K562 (cell line): ENCODE results near the gene SELENOI. TPM values are rescaled to one million over a fixed set of nuclear protein-coding genes. Genes with fewer than 3 reads are reported as not detected.

ENCODE experiments used
- ATAC-seq: fragments of 200-7000 bp; cut with Tn5 transposase; 3 replicates; pipeline ENCODE4 v1.9.1; 2020; ENCODE audit warnings: moderate library complexity
- Bru-seq: library from RNA; stranded (reverse); fragments of 400-500 nt; gene quantifications from one replicate; lab custom pipeline; 2021; lab: Mats Ljungman, UMichigan
- BruChase-seq, 2 experiments: library from RNA; stranded (reverse); fragments of 400-500 nt; gene quantifications; one replicate each; lab custom pipeline; 2021; lab: Mats Ljungman, UMichigan
- BruUV-seq: library from RNA; stranded (reverse); fragments of 400-500 nt; replicated peaks from 2 replicates; lab custom pipeline; 2021; lab: Mats Ljungman, UMichigan
- CTCF ChIA-PET: fragments of 300-600 bp; formaldehyde crosslinking; extraction: SDS; loops from one replicate; lab custom pipeline; 2021; ENCODE audit warnings: low intra/inter-chr PET ratio; lab: Yijun Ruan, JAX
- POLR2A ChIA-PET: fragments of 300-600, 350-650 bp; sonication (Branson Sonifier 250); formaldehyde crosslinking; extraction: SDS; loops from one replicate; lab custom pipeline; 2021; ENCODE audit warnings: antibody characterized with exemption, inconsistent platforms; lab: Yijun Ruan, JAX
- DNase-seq, 4 experiments: peaks; one replicate each; pipeline versions ENCODE4 v3.0.0 to v3.0.0-alpha.2; 2011 to 2018; ENCODE audit warnings: low spot score in 3 of 4, mixed read lengths in 3 of 4; ENCODE audit errors: extremely low read depth in 1 of 4
- FAIRE-seq: peaks from 2 replicates; lab custom pipeline; 2011; peaks lifted over from hg19 to GRCh38; lab: Jason Lieb, UNC
- H2AFZ ChIP-seq: 2 replicates; pipeline ENCODE4 v1.6.0; 2011; ENCODE audit warnings: low read depth, low read length, control low read depth, inconsistent platforms
- H3K27ac ChIP-seq: fragments of 200-600 bp; 3 replicates; pipeline ENCODE4 v1.8.0; 2011; ENCODE audit warnings: low read depth, mild to moderate bottlenecking, control low read depth, inconsistent platforms, low read length, moderate library complexity, mixed read lengths; ENCODE audit errors: extremely low read depth
- H3K27me3 ChIP-seq, 2 experiments: fragments of 300-600 bp in 1 of 2; 2 replicates in 1 of 2; 3 replicates in 1 of 2; pipeline versions ENCODE4 v1.6.0 to v1.8.0; 2011; ENCODE audit warnings: inconsistent platforms in 2 of 2, low read length in 2 of 2, mild to moderate bottlenecking in 1 of 2, mixed read lengths in 1 of 2, moderate library complexity in 1 of 2; ENCODE audit not compliant: control insufficient read depth in 2 of 2, insufficient read depth in 2 of 2
- H3K36me3 ChIP-seq: fragments of 300-600 bp; 3 replicates; pipeline ENCODE4 v1.8.0; 2011; ENCODE audit warnings: mild to moderate bottlenecking, low read length, inconsistent platforms; ENCODE audit not compliant: control insufficient read depth, insufficient read depth
- H3K4me1 ChIP-seq, 2 experiments: fragments of 200-600 bp in 1 of 2; replicated peaks in 1 of 2; 2 replicates in 1 of 2; 3 replicates in 1 of 2; pipeline versions ENCODE4 v1.5.1 to v1.8.0; 2011; ENCODE audit warnings: inconsistent platforms in 2 of 2, low read length in 2 of 2, mild to moderate bottlenecking in 1 of 2, mixed read lengths in 1 of 2, moderate library complexity in 1 of 2; ENCODE audit not compliant: control insufficient read depth in 2 of 2, insufficient read depth in 2 of 2
- H3K4me2 ChIP-seq: 2 replicates; pipeline ENCODE4 v1.6.1; 2011; ENCODE audit warnings: low read length, control low read depth, inconsistent platforms, mixed read lengths; ENCODE audit not compliant: insufficient read depth
- H3K4me3 ChIP-seq: fragments of 200-600 bp; sonication (generic), shearing (Covaris generic); 2 replicates; pipeline ENCODE4 v1.5.1; 2016; ENCODE audit warnings: control low read depth, inconsistent platforms
- H3K79me2 ChIP-seq: fragments of 200-600 bp; 3 replicates; pipeline ENCODE4 v1.8.0; 2011; ENCODE audit warnings: low read length, inconsistent platforms; ENCODE audit not compliant: control insufficient read depth, insufficient read depth
- H3K9ac ChIP-seq, 2 experiments: 2 replicates each; pipeline versions ENCODE4 v1.6.0 to v1.6.1; 2011; ENCODE audit warnings: low read depth in 2 of 2, low read length in 2 of 2, control low read depth in 1 of 2, inconsistent platforms in 1 of 2, mild to moderate bottlenecking in 1 of 2, mixed read lengths in 1 of 2; ENCODE audit not compliant: insufficient read depth in 1 of 2
- H3K9me1 ChIP-seq: one replicate; pipeline ENCODE4 v1.6.0; 2011; ENCODE audit warnings: inconsistent platforms, mild to moderate bottlenecking, low read length, moderate library complexity; ENCODE audit not compliant: control insufficient read depth, insufficient read depth
- H3K9me3 ChIP-seq: replicated peaks from 2 replicates; pipeline ENCODE4 v1.5.1; 2011; ENCODE audit warnings: low read depth, low read length, inconsistent platforms; ENCODE audit not compliant: control insufficient read depth, insufficient read depth
- H4K20me1 ChIP-seq: replicated peaks from 2 replicates; pipeline ENCODE4 v1.6.1; 2011; ENCODE audit warnings: low read length, inconsistent platforms, mixed read lengths; ENCODE audit not compliant: control insufficient read depth, insufficient read depth
- SETDB1 ChIP-seq: IDR thresholded peaks from one replicate; pipeline ENCODE4 v1.6.1; 2012; ENCODE audit warnings: low read length, control low read depth, inconsistent platforms
- ZNF830 ChIP-seq: fragments of 250-450 bp; sonication (Bioruptor Pico); IDR thresholded peaks from 2 replicates; pipeline ENCODE4 v1.5.0; 2021; ENCODE audit warnings: mild to moderate bottlenecking
- WGBS: fragments of 100-300 bp; shearing (Covaris generic); methylation state at CpG from one replicate; pipeline ENCODE4 v1.1.6; 2016; ENCODE audit warnings: low coverage, mixed read lengths; ENCODE audit not compliant: insufficient coverage; ENCODE audit errors: missing lambda C conversion rate; 5-methylcytosine and 5-hydroxymethylcytosine counted together
- in situ Hi-C: fragments of 300-500 bp; cut with MboI; formaldehyde crosslinking; loops from 4 replicates; pipeline ENCODE4 v1.15.0; 2018; ENCODE audit warnings: inconsistent platforms, mixed read lengths
- intact Hi-C: fragments of 100-400 bp; cut with micrococcal nuclease; formaldehyde crosslinking; loops from 2 replicates; pipeline ENCODE4 v1.14.2; 2022
- long read RNA-seq, 3 experiments: library from polyadenylated mRNA in 2 of 3; library from RNA in 1 of 3; unstranded in 2 of 3; stranded (forward) in 1 of 3; transcript quantifications; one replicate each; pipeline ENCODE4 v2.0.0, GENCODE V29; 2019 to 2022
- polyA minus RNA-seq, 3 experiments: library from RNA; depleted of rRNA, polyadenylated mRNA; stranded (reverse); fragments of >200 nt; gene quantifications; 2 replicates each; pipeline ENCODE4 v1.2.3, GENCODE V29; 2011
- polyA plus RNA-seq, 8 experiments: library from polyadenylated mRNA; depleted of rRNA in 4 of 8; stranded (reverse) in 5 of 8; unstranded in 3 of 8; fragments of >200 nt; fragmentation: Nextera tagmentation in 2 of 8; fragmentation: Illumina TruSeq in 1 of 8; extraction: Ambion mirVana in 2 of 8; extraction: Trizol in 1 of 8; gene quantifications; 2 replicates each; pipeline versions ENCODE4 v1.2.1 to v1.2.3, GENCODE V29; 2011 to 2014; ENCODE audit warnings: inconsistent platforms in 1 of 8, missing spikeins in 1 of 8
- total RNA-seq, 7 experiments: library from RNA; depleted of rRNA in 6 of 7; stranded (reverse); fragments of >200 nt in 6 of 7; fragmentation: Illumina TruSeq in 2 of 7; extraction: Trizol in 2 of 7; gene quantifications; 2 replicates each; pipeline versions ENCODE4 v1.2.1 to v1.2.3, GENCODE V29; 2011 to 2021; ENCODE audit warnings: low replicate concordance in 1 of 7
- TF ChIP-seq, protein P1 (sequence below), 2 experiments: fragments of 450-650 bp; IDR thresholded peaks; 2 replicates each; pipeline ENCODE4 v1.6.1; 2016; ENCODE audit warnings: mild to moderate bottlenecking in 2 of 2, borderline replicate concordance in 1 of 2, low read depth in 1 of 2, moderate library complexity in 1 of 2

SELENOI gene, protein sequence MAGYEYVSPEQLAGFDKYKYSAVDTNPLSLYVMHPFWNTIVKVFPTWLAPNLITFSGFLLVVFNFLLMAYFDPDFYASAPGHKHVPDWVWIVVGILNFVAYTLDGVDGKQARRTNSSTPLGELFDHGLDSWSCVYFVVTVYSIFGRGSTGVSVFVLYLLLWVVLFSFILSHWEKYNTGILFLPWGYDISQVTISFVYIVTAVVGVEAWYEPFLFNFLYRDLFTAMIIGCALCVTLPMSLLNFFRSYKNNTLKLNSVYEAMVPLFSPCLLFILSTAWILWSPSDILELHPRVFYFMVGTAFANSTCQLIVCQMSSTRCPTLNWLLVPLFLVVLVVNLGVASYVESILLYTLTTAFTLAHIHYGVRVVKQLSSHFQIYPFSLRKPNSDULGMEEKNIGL
- 152 and 196 TPM in 2 replicates for total RNA-seq (2011; cell fraction: chromatin; rRNA removed; ENCODE audit: low replicate concordance)
- total RNA-seq (2011; cell fraction: nucleolus; rRNA removed), result 115 and 130 TPM in 2 replicates
- 153 and 187 TPM in 2 replicates for total RNA-seq (2011; cell fraction: nucleoplasm; rRNA removed)
- total RNA-seq (2014; rRNA removed), result 19.9 and 21.1 TPM in 2 replicates
- 39.6 and 44.7 TPM in 2 replicates for total RNA-seq (2014; rRNA removed; fragmentation: Illumina TruSeq; extraction: Trizol)
- 24.2 and 26.3 TPM in 2 replicates for total RNA-seq (2015; rRNA removed; fragmentation: Illumina TruSeq; extraction: Trizol)
- 45.9 and 46.9 TPM in 2 replicates for total RNA-seq (2021)
- polyA plus RNA-seq (2011; rRNA removed), result 21.3 and 31.8 TPM in 2 replicates
- 17.0 and 17.3 TPM in 2 replicates for polyA plus RNA-seq (2011; cell fraction: cytosol; rRNA removed)
- 23.0 and 23.7 TPM in 2 replicates for polyA plus RNA-seq (2011; cell fraction: nucleus; rRNA removed)
- polyA plus RNA-seq (2012), result 8.4 and 19.4 TPM in 2 replicates
- polyA plus RNA-seq (2014; fragmentation: Illumina TruSeq; extraction: Trizol), result 21.4 and 24.4 TPM in 2 replicates
- 10 to 100 TPM in 1 of 2 experiments, 1 to 10 TPM in 1; 9.6 to 10.6 TPM for polyA plus RNA-seq (2014; fragmentation: Nextera tagmentation; extraction: Ambion mirVana)
- 15.2 and 19.4 TPM in 2 replicates for polyA plus RNA-seq (2014; rRNA removed)
- polyA minus RNA-seq (2011; rRNA and poly(A)+ RNA removed), result 122 and 160 TPM in 2 replicates
- polyA minus RNA-seq (2011; cell fraction: cytosol; rRNA and poly(A)+ RNA removed), result 19.4 and 27.8 TPM in 2 replicates
- polyA minus RNA-seq (2011; cell fraction: nucleus; rRNA and poly(A)+ RNA removed), result 58.4 and 70.4 TPM in 2 replicates
- Bru-seq, nascent RNA, result percentile 92 among the genes with signal in this experiment
- BruChase-seq, experiment 1, labeled RNA remaining after a 2-hour chase, result percentile 95 among the genes with signal in this experiment
- BruChase-seq, experiment 2, labeled RNA remaining after a 6-hour chase, result percentile 97 among the genes with signal in this experiment
- long read RNA-seq, experiment 1, full-length matches to known transcripts, result 18 of 51 reads
- long read RNA-seq, experiment 1, partial matches to known transcripts, result 2 of 51 reads
- long read RNA-seq, experiment 1, other reads (novel, unspliced or antisense), result 31 of 51 reads
- long read RNA-seq, experiment 2, partial matches to known transcripts, result 0 of 30 reads
- long read RNA-seq, experiment 2, other reads (novel, unspliced or antisense), result 30 of 30 reads
- long read RNA-seq, experiment 3, full-length matches to known transcripts, result 2 of 8 reads
- long read RNA-seq, experiment 3, partial matches to known transcripts, result 0 of 8 reads
- long read RNA-seq, experiment 3, other reads (novel, unspliced or antisense), result 6 of 8 reads

DNA sequence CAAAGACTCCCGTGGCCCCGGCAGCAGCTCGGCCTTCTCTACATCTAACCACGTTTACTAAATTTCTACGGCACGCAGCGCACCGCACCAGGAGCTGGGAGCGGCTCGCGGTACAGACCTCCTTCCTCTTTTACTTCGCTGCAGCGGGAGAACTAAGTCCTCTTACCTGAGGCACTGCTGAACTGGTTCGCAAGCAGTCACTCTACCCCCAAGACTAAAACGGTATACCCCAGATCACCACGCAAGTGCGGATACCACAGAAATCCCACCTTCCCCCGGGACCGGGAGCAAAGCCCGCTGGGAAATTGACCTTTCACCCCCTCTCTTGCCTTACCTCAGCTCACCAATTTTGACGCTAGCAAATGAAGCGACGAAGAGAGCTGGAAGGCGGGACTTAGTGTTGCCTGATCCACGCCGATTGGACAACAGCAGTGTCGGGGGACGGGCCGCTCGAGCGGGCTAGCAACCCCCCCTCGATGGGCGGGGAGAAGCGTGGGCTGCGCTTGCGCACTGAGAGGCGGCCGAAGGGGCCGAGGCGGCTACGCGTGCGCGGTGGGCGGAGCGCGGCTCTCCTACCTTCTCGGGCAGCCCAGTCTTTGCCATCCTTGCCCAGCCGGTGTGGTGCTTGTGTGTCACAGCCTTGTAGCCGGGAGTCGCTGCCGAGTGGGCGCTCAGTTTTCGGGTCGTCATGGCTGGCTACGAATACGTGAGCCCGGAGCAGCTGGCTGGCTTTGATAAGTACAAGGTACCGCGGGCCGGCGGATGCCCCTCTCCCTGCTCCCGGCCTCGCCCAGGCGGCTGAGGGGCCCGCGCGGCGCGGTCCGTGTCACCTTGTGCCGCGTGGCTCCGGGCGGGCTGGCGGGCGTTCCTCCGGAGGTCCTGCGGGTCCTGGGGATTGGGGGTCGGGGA, at the start of gene SELENOI:
Gene SELENOI, plus strand, starts transcription at position 599 of the 909 bp plus-strand sequence. Its CDS starts 90 bp downstream, at position 689.
- ATAC-seq (peak; percentile 89), FAIRE-seq (peak; percentile 98), DNase-seq (peak; percentile 98 to 99 (median 99))
- peak within 1 kb of the TSS; percentile 98 for H3K4me2 ChIP-seq
- peak within 1 kb of the TSS; percentile 97 for H3K27ac ChIP-seq
- H3K79me2 ChIP-seq, result peaks cover 73% of the 10 kb centered on the region
- H3K36me3 ChIP-seq, result peaks cover 2% of the 10 kb centered on the region; the same call in 1 of the 3 replicates
- CTCF ChIA-PET, result no interaction called here
- no peaks in the 10 kb centered on the region for H3K9me1 ChIP-seq
- H3K4me1 ChIP-seq, result peaks cover 18 to 19% of the 10 kb centered on the region in 2 experiments
- peak within 1 kb of the TSS; percentile 81 for H2AFZ ChIP-seq
- H3K4me3 ChIP-seq, result peak within 1 kb of the TSS; percentile 86
- no peaks in the 10 kb centered on the region for H3K27me3 ChIP-seq
- no TSS peak for BruUV-seq
- H4K20me1 ChIP-seq, result no peaks in the 10 kb centered on the region
- intact Hi-C loops (loop anchor here (1.0 to 5.0 kb wide), 3 partner anchors 10 to 103 kb away; partner anchors contain the start of genes HADHA and HADHB), in situ Hi-C loops (no loop called here)
- no peaks in the 10 kb centered on the region for H3K9me3 ChIP-seq
- H3K9ac ChIP-seq, result peak within 1 kb of the TSS; percentile 96 to 99
- WGBS, result under 1% methylated on average over 75 of the region's 80 CpGs
- POLR2A ChIA-PET, result interaction anchor here (0.6 to 5.4 kb wide), 12 partner anchors 9 to 423 kb away, joined by 3 to 64 read pairs (median 4); no protein-coding TSS in a partner anchor
- TF ChIP-seq SETDB1 (no peak), ZNF830 (CRISPR knock-in tag) (no peak)
- TF ChIP-seq, protein P1, sequence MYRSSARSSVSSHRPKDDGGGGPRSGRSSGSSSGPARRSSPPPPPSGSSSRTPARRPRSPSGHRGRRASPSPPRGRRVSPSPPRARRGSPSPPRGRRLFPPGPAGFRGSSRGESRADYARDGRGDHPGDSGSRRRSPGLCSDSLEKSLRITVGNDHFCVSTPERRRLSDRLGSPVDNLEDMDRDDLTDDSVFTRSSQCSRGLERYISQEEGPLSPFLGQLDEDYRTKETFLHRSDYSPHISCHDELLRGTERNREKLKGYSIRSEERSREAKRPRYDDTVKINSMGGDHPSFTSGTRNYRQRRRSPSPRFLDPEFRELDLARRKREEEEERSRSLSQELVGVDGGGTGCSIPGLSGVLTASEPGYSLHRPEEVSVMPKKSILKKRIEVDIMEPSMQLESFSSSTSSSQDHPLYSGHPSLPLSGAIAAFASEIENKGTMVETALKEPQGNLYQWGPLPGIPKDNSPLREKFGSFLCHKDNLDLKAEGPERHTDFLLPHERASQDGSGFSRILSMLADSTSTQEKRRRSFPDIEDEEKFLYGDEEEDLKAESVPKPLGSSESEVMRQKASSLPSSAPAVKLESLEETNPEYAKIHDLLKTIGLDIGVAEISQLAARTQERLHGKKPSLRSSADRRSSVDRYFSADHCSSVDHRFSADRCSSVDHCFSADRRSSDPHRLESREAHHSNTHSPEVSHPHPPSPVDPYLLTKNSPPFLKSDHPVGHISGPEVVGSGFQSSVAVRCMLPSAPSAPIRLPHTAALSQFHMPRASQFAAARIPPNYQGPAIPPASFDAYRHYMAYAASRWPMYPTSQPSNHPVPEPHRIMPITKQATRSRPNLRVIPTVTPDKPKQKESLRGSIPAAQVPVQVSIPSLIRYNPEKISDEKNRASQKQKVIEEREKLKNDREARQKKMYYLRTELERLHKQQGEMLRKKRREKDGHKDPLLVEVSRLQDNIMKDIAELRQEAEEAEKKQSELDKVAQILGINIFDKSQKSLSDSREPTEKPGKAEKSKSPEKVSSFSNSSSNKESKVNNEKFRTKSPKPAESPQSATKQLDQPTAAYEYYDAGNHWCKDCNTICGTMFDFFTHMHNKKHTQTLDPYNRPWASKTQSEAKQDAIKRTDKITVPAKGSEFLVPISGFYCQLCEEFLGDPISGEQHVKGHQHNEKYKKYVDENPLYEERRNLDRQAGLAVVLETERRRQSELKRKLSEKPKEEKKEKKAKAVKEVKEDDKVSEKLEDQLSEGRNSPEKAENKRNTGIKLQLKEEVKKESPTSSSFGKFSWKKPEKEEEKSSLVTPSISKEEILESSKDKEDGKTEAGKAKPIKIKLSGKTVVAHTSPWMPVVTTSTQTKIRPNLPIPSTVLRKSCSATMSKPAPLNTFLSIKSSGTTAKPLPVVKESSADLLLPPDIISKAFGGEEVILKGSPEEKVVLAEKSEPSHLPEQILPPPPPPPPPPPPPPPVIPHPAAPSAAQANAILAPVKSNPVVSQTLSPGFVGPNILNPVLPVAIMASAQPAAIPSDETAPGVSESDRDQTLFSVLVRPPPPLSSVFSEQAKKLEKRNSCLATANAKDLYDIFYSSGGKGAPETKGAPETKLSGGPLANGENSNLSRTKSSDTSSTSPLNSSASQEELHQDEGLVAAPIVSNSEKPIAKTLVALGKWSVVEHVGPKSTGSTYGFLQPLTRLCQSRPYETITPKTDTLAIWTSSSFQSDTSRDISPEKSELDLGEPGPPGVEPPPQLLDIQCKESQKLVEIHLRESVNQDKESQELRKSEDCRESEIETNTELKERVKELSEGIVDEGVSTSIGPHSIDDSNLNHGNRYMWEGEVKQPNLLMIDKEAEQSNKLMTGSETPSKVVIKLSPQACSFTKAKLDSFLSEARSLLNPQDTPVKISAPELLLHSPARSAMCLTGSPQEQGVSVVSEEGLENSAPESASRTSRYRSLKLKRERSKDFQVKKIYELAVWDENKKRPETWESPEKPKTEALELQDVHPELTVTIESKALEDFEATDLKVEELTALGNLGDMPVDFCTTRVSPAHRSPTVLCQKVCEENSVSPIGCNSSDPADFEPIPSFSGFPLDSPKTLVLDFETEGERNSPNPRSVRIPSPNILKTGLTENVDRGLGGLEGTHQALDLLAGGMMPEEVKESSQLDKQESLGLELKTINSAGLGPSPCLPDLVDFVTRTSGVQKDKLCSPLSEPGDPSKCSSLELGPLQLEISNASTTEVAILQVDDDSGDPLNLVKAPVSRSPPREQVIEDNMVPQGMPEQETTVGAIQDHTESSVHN (IDR thresholded peaks at IDR 0.05; ENCODE audit: borderline replicate concordance in 1 of 2, low read depth in 1 of 2), result no peak
